ENCODE measurements around the gene CARD11. TPM values are rescaled to one million over a fixed set of nuclear protein-coding genes. Genes with fewer than 3 reads are reported as not detected.

CARD11 gene
- total RNA-seq, 1 experiment from 2014 or later: 0.82 TPM

DNA sequence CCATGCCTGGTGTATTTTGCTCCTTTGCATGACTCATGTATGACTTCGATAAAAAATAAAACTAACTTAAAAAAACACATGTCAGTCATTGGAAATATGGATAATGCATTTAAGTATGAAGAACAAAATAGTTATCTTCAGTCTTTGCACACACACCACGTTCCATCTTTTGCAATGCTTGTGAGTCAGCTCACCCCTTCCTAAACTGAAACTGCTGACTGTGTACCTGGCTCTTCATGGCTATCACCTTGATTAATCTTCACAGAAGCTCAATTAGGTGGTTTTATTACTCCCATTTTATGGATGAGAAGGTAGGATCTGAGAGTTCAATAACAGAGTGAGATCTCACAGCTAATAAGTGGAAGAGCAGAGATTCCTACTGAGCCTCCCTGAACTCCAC, 79.5 kb downstream of the CARD11 start:
- Histone ChIP-seq H3K9me3 (ENCODE audit: control insufficient read depth, insufficient read depth, low read depth, low read length) (peaks cover 8% of the 10 kb centered on the region; the same call in 1 of the 2 replicates), H3K4me1 (ENCODE audit: control insufficient read depth, insufficient read depth, low read length) (no peaks in the 10 kb centered on the region), H3K27me3 (ENCODE audit: control insufficient read depth, insufficient read depth, low read length) (no peaks in the 10 kb centered on the region), H3K27ac (ENCODE audit: low read length) (no peak overlapping the region), H3K36me3 (ENCODE audit: control insufficient read depth, insufficient read depth, low read length) (no peaks in the 10 kb centered on the region), H3K4me3 (ENCODE audit: low read depth in 2 of 2, low read length in 2 of 2) (no peak overlapping the region)
- CTCF ChIA-PET: interaction anchor here (0.6 kb wide), 2 partner anchors 43 to 126 kb away, joined by 3 to 4 read pairs; no protein-coding TSS in a partner anchor
- POLR2A ChIA-PET: no interaction called here
- DNase-seq (ENCODE audit: low read depth, low spot score) (no peak), ATAC-seq (no peak)
- in situ Hi-C loops (cut with HindIII; ENCODE audit: low pct_unique_long_range_greater_than_20kb, low sequenced_read_pairs): no loop called here
- TF ChIP-seq TCF7L2 (IDR thresholded peaks at IDR 0.05; ENCODE audit: low read depth, low read length) (no peak), POLR2AphosphoS5 (IDR thresholded peaks at IDR 0.05; ENCODE audit: low read depth, low read length) (no peak)
- TF ChIP-seq, protein P1, sequence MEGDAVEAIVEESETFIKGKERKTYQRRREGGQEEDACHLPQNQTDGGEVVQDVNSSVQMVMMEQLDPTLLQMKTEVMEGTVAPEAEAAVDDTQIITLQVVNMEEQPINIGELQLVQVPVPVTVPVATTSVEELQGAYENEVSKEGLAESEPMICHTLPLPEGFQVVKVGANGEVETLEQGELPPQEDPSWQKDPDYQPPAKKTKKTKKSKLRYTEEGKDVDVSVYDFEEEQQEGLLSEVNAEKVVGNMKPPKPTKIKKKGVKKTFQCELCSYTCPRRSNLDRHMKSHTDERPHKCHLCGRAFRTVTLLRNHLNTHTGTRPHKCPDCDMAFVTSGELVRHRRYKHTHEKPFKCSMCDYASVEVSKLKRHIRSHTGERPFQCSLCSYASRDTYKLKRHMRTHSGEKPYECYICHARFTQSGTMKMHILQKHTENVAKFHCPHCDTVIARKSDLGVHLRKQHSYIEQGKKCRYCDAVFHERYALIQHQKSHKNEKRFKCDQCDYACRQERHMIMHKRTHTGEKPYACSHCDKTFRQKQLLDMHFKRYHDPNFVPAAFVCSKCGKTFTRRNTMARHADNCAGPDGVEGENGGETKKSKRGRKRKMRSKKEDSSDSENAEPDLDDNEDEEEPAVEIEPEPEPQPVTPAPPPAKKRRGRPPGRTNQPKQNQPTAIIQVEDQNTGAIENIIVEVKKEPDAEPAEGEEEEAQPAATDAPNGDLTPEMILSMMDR (IDR thresholded peaks at IDR 0.05): no peak
- BruUV-seq (replicated peaks): no TSS peak
- intact Hi-C loops (cut with micrococcal nuclease; ENCODE audit: unreplicated experiment): no loop called here

DNA sequence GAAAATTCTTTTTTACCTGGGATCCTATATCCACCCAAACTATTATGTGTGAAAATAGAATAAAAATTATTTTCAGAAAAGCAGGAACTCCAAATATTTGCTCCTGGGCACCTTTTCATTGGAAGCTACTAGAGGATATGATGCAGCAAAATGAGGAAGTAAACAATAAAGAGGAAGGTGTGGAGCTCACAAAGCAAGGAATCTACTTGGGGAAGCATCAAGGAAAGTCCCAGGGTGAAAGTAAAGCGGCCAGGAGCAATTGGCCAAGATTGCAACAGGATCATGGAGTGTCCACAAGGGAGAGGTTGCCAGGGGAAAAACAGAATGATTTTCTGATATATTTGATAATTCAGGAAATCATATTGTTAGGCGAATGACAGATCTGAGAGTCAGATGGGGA, 80.8 kb downstream of the CARD11 start:
- POLR2A ChIA-PET: no interaction called here
- H3K4me1 ChIP-seq (ENCODE audit: control insufficient read depth, insufficient read depth, low read length): no peaks in the 10 kb centered on the region
- BruUV-seq (replicated peaks): no TSS peak
- TF ChIP-seq TCF7L2 (IDR thresholded peaks at IDR 0.05; ENCODE audit: low read depth, low read length): no peak
- TF ChIP-seq, protein P2, sequence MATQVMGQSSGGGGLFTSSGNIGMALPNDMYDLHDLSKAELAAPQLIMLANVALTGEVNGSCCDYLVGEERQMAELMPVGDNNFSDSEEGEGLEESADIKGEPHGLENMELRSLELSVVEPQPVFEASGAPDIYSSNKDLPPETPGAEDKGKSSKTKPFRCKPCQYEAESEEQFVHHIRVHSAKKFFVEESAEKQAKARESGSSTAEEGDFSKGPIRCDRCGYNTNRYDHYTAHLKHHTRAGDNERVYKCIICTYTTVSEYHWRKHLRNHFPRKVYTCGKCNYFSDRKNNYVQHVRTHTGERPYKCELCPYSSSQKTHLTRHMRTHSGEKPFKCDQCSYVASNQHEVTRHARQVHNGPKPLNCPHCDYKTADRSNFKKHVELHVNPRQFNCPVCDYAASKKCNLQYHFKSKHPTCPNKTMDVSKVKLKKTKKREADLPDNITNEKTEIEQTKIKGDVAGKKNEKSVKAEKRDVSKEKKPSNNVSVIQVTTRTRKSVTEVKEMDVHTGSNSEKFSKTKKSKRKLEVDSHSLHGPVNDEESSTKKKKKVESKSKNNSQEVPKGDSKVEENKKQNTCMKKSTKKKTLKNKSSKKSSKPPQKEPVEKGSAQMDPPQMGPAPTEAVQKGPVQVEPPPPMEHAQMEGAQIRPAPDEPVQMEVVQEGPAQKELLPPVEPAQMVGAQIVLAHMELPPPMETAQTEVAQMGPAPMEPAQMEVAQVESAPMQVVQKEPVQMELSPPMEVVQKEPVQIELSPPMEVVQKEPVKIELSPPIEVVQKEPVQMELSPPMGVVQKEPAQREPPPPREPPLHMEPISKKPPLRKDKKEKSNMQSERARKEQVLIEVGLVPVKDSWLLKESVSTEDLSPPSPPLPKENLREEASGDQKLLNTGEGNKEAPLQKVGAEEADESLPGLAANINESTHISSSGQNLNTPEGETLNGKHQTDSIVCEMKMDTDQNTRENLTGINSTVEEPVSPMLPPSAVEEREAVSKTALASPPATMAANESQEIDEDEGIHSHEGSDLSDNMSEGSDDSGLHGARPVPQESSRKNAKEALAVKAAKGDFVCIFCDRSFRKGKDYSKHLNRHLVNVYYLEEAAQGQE (IDR thresholded peaks at IDR 0.05; ENCODE audit: insufficient read depth in 1 of 2, low read depth in 2 of 2, low read length in 1 of 2): no peak
- no peak for TF ChIP-seq SIN3A (IDR thresholded peaks at IDR 0.05; ENCODE audit: borderline replicate concordance, insufficient read depth, low read depth, low read length)
- TF ChIP-seq, protein P1 (IDR thresholded peaks at IDR 0.05): no peak
- TF ChIP-seq POLR2AphosphoS5 (IDR thresholded peaks at IDR 0.05; ENCODE audit: low read depth, low read length): no peak
- in situ Hi-C loops (cut with HindIII; ENCODE audit: low pct_unique_long_range_greater_than_20kb, low sequenced_read_pairs) (no loop called here), intact Hi-C loops (cut with micrococcal nuclease; ENCODE audit: unreplicated experiment) (no loop called here)
- no peak overlapping the region for H3K4me3 ChIP-seq (ENCODE audit: low read depth in 2 of 2, low read length in 2 of 2)
- ATAC-seq (no peak), DNase-seq (ENCODE audit: low read depth, low spot score) (no peak)
- CTCF ChIA-PET: no interaction called here
- peaks cover 8% of the 10 kb centered on the region; the same call in 1 of the 2 replicates for H3K9me3 ChIP-seq (ENCODE audit: control insufficient read depth, insufficient read depth, low read depth, low read length)
- H3K27me3 ChIP-seq (ENCODE audit: control insufficient read depth, insufficient read depth, low read length): no peaks in the 10 kb centered on the region
- no peaks in the 10 kb centered on the region for H3K36me3 ChIP-seq (ENCODE audit: control insufficient read depth, insufficient read depth, low read length)
- no peak overlapping the region for H3K27ac ChIP-seq (ENCODE audit: low read length)
